ENCODE data around the gene CPXM1. TPM values are rescaled to one million over a fixed set of nuclear protein-coding genes. Genes with fewer than 3 reads are reported as not detected.

The CPXM1 gene
- total and polyA plus RNA-seq, 10 of the 15 experiments (the other 5 are each of a cell fraction or from before 2014, with no cell fraction given) = 0.22 to 3.9 (median 0.63) TPM; not detected in 2

GRCh38 chr20:2797136-2797983 is 3.1 kb downstream of the CPXM1 start (continued):
- no peak for TF ChIP-seq ATF2 (IDR thresholded peaks at IDR 0.05; ENCODE audit: low read length)

GRCh38 chr20:2796011-2796660 is 4.3 kb downstream of the CPXM1 start:
- in situ Hi-C loops (cut with MboI) (no loop called here), intact Hi-C loops (cut with micrococcal nuclease; ENCODE audit: unreplicated experiment) (no loop called here)
- Histone ChIP-seq H3K9ac (ENCODE audit: control insufficient read depth, insufficient read depth, low read length) (no peak overlapping the region), H3K79me2 (ENCODE audit: control insufficient read depth, insufficient read depth, low read length) (no peaks in the 10 kb centered on the region), H2AFZ (ENCODE audit: control insufficient read depth, low read depth, low read length) (no peak overlapping the region), H3K4me3 (no peak overlapping the region), H3K27me3 (replicated peaks in 1 of 2; ENCODE audit: control insufficient read depth in 2 of 2, insufficient read depth in 2 of 2, low read length in 1 of 2) (peaks cover 6 to 13% of the 10 kb centered on the region in 2 experiments; a peak in 3 of 4 replicates), H3K4me2 (ENCODE audit: control insufficient read depth, insufficient read depth) (no peak overlapping the region), H3K36me3 (ENCODE audit: control insufficient read depth in 2 of 2, insufficient read depth in 2 of 2, low read length in 1 of 2) (no peaks in the 10 kb centered on the region), H3K9me3 (replicated peaks; ENCODE audit: control insufficient read depth, insufficient read depth, low read length) (no peaks in the 10 kb centered on the region), H3K4me1 (ENCODE audit: control insufficient read depth, insufficient read depth, low read length) (no peaks in the 10 kb centered on the region), H3K27ac (ENCODE audit: control insufficient read depth, insufficient read depth) (no peak overlapping the region), H4K20me1 (ENCODE audit: control insufficient read depth, insufficient read depth) (no peaks in the 10 kb centered on the region)
- FAIRE-seq (no peak), ATAC-seq (no peak), DNase-seq (ENCODE audit: low read depth, low spot score) (no peak)
- 62% methylated on average over 20 of the region's 20 CpGs for WGBS (ENCODE audit: insufficient coverage, insufficient replicate concordance, low lambda C conversion rate, missing lambda C conversion rate)
- BruUV-seq (replicated peaks) = no TSS peak
- TF ChIP-seq ZBTB33 (IDR thresholded peaks at IDR 0.05) (no peak), KLF5 (IDR thresholded peaks at IDR 0.05; ENCODE audit: partially characterized antibody) (no peak), MTA2 (IDR thresholded peaks at IDR 0.05; ENCODE audit: low read depth) (no peak), E4F1 (IDR thresholded peaks at IDR 0.05; ENCODE audit: borderline replicate concordance, partially characterized antibody) (no peak), ATF2 (IDR thresholded peaks at IDR 0.05; ENCODE audit: low read length) (no peak), EED (IDR thresholded peaks at IDR 0.05; ENCODE audit: low read depth) (no peak), SP1 (IDR thresholded peaks at IDR 0.05; ENCODE audit: low read depth, low read length) (no peak), TAF1 (IDR thresholded peaks at IDR 0.05; ENCODE audit: borderline replicate concordance, low read depth, low read length) (no peak), MAX (IDR thresholded peaks at IDR 0.05; ENCODE audit: low read depth, low read length) (no peak), RELA (IDR thresholded peaks at IDR 0.05; ENCODE audit: borderline replicate concordance, partially characterized antibody) (no peak), FOS (IDR thresholded peaks at IDR 0.05; ENCODE audit: borderline replicate concordance, extremely low read depth, insufficient read length) (no peak), IRF4 (IDR thresholded peaks at IDR 0.05; ENCODE audit: low read depth, low read length) (no peak)
- CTCF ChIA-PET = no interaction called here
- POLR2A ChIA-PET = no interaction called here
- SMC1A ChIA-PET (ENCODE audit: uncharacterized antibody, unreplicated experiment) = no interaction called here
- RAD21 ChIA-PET (ENCODE audit: unreplicated experiment) = no interaction called here
